ENCODE measurements around the gene EXOC7. TPM values are rescaled to one million over a fixed set of nuclear protein-coding genes. Genes with fewer than 3 reads are reported as not detected.

Gene EXOC7
- 80.7 TPM for polyA plus RNA-seq (2013, experiment 1 of 2; ENCODE audit: insufficient read length)
- 71.1 TPM for polyA plus RNA-seq (2013, experiment 2 of 2; ENCODE audit: insufficient read length)

- DNase-seq = peak; percentile 89
These were observed at the start of gene EXOC7 for GRCh38 chr17:76103274-76104139. Gene EXOC7, minus strand, starts transcription at chr17:76103787. Its CDS starts 95 bp downstream, at chr17:76103692.

- DNase-seq = no peak
These were observed 49.6 kb upstream of the EXOC7 start for GRCh38 chr17:76153202-76153601.

- DNase-seq = no peak
These were observed 49.0 kb upstream of the EXOC7 start for GRCh38 chr17:76152591-76152990.

- no peak for DNase-seq
These were observed 48.4 kb upstream of the EXOC7 start for GRCh38 chr17:76151896-76152454.

- no peak for DNase-seq
These were observed 47.4 kb upstream of the EXOC7 start for GRCh38 chr17:76150712-76151622.

GRCh38 chr17:76149214-76149613 is 45.6 kb upstream of the EXOC7 start:
- DNase-seq = no peak

GRCh38 chr17:76148015-76148326 is 44.4 kb upstream of the EXOC7 start:
- DNase-seq = no peak

- DNase-seq = peak; percentile 33
These were observed 43.8 kb upstream of the EXOC7 start for GRCh38 chr17:76147211-76148014.

GRCh38 chr17:76146053-76146851 is 42.7 kb upstream of the EXOC7 start:
- DNase-seq = no peak

GRCh38 chr17:76145231-76146052 is 41.9 kb upstream of the EXOC7 start:
- no peak for DNase-seq

GRCh38 chr17:76142585-76143041 is 39.0 kb upstream of the EXOC7 start:
- no peak for DNase-seq

- no peak for DNase-seq
These were observed 38.5 kb upstream of the EXOC7 start for GRCh38 chr17:76142039-76142584.

- peak; percentile 80 for DNase-seq
These were observed 37.8 kb upstream of the EXOC7 start, which contains the start of gene FOXJ1 for GRCh38 chr17:76141212-76142038. Gene FOXJ1, minus strand, starts transcription at chr17:76141245. Its CDS starts 850 bp downstream, at chr17:76140395.

GRCh38 chr17:76140661-76141211 is 37.1 kb upstream of the EXOC7 start:
- DNase-seq = no peak

GRCh38 chr17:76139801-76140660 is 36.4 kb upstream of the EXOC7 start:
- no peak for DNase-seq

GRCh38 chr17:76138896-76139752 is 35.5 kb upstream of the EXOC7 start:
- DNase-seq = no peak

All from fibroblast of skin of back (primary cell).